Measurements from ENCODE around the gene ERC2.

The ERC2 gene

GRCh38 chr3:55615039-55615693 is 853.1 kb downstream of the ERC2 start:
- TF ChIP-seq CSDC2 (CRISPR knock-in tag; IDR thresholded peaks at IDR 0.05), result no peak
- no peak for TF ChIP-seq ZNF565 (CRISPR knock-in tag; conservative IDR thresholded peaks at IDR 0.05; ENCODE audit: low read depth)
- ATAC-seq, result no peak

DNA sequence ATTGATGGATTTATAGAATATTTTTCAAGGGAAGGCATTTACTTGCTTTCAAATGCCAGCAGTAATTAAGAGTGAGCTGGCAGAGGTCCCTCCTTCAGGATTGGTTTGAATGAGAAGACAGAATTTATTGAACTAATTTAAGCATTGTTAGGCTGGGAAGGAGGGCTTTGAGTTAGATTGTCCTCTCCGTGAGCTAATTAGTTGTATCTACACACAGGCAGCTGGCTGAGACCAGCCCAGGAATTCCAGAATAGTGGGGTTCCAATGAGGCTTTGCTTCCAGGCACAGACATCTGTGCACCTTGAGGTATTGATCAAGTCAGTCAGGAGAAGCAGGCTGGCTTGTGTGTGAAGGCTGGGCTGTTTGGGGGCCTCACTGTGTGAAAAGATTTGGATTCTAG is 857.1 kb downstream of the ERC2 start:
- no peak for TF ChIP-seq SNAI2 (CRISPR knock-in tag; IDR thresholded peaks at IDR 0.05)
- no peak for TF ChIP-seq ZNF8 (CRISPR knock-in tag; IDR thresholded peaks at IDR 0.05)
- no peak for TF ChIP-seq ZNF565 (CRISPR knock-in tag; conservative IDR thresholded peaks at IDR 0.05; ENCODE audit: low read depth)
- no peak for TF ChIP-seq ZFP3 (CRISPR knock-in tag; IDR thresholded peaks at IDR 0.05)
- TF ChIP-seq, protein P1, sequence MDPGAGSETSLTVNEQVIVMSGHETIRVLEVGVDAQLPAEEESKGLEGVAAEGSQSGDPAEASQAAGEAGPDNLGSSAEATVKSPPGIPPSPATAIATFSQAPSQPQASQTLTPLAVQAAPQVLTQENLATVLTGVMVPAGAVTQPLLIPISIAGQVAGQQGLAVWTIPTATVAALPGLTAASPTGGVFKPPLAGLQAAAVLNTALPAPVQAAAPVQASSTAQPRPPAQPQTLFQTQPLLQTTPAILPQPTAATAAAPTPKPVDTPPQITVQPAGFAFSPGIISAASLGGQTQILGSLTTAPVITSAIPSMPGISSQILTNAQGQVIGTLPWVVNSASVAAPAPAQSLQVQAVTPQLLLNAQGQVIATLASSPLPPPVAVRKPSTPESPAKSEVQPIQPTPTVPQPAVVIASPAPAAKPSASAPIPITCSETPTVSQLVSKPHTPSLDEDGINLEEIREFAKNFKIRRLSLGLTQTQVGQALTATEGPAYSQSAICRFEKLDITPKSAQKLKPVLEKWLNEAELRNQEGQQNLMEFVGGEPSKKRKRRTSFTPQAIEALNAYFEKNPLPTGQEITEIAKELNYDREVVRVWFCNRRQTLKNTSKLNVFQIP (CRISPR knock-in tag; IDR thresholded peaks at IDR 0.05; ENCODE audit: borderline replicate concordance, low read depth), result no peak
- no peak for TF ChIP-seq CSDC2 (CRISPR knock-in tag; IDR thresholded peaks at IDR 0.05)
- no peak for TF ChIP-seq ZNF70 (CRISPR knock-in tag; IDR thresholded peaks at IDR 0.05)
- TF ChIP-seq CSRNP3 (CRISPR knock-in tag; IDR thresholded peaks at IDR 0.05), result no peak
- no peak for ATAC-seq

GRCh38 chr3:55609230-55609827 is 858.9 kb downstream of the ERC2 start:
- TF ChIP-seq SNAI2 (CRISPR knock-in tag; IDR thresholded peaks at IDR 0.05) (no peak), BACH2 (CRISPR knock-in tag; IDR thresholded peaks at IDR 0.05; ENCODE audit: borderline replicate concordance) (no peak), ARNTL (CRISPR knock-in tag; IDR thresholded peaks at IDR 0.05; ENCODE audit: borderline replicate concordance, low read depth) (no peak), TCF4 (CRISPR knock-in tag; IDR thresholded peaks at IDR 0.05; ENCODE audit: borderline replicate concordance) (no peak), PPARA (CRISPR knock-in tag; IDR thresholded peaks at IDR 0.05; ENCODE audit: borderline replicate concordance) (no peak), OSR1 (CRISPR knock-in tag; IDR thresholded peaks at IDR 0.05) (no peak), CSRNP3 (CRISPR knock-in tag; IDR thresholded peaks at IDR 0.05) (no peak), RARB (CRISPR knock-in tag; IDR thresholded peaks at IDR 0.05) (no peak), ZNF565 (CRISPR knock-in tag; conservative IDR thresholded peaks at IDR 0.05; ENCODE audit: low read depth) (no peak), PATZ1 (CRISPR knock-in tag; IDR thresholded peaks at IDR 0.05; ENCODE audit: borderline replicate concordance) (no peak), ZFP30 (CRISPR knock-in tag; IDR thresholded peaks at IDR 0.05) (no peak)
- TF ChIP-seq, protein P2, sequence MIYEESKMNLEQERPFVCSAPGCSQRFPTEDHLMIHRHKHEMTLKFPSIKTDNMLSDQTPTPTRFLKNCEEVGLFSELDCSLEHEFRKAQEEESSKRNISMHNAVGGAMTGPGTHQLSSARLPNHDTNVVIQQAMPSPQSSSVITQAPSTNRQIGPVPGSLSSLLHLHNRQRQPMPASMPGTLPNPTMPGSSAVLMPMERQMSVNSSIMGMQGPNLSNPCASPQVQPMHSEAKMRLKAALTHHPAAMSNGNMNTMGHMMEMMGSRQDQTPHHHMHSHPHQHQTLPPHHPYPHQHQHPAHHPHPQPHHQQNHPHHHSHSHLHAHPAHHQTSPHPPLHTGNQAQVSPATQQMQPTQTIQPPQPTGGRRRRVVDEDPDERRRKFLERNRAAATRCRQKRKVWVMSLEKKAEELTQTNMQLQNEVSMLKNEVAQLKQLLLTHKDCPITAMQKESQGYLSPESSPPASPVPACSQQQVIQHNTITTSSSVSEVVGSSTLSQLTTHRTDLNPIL (CRISPR knock-in tag; IDR thresholded peaks at IDR 0.05; ENCODE audit: low read depth), result no peak
- ATAC-seq, result no peak

DNA sequence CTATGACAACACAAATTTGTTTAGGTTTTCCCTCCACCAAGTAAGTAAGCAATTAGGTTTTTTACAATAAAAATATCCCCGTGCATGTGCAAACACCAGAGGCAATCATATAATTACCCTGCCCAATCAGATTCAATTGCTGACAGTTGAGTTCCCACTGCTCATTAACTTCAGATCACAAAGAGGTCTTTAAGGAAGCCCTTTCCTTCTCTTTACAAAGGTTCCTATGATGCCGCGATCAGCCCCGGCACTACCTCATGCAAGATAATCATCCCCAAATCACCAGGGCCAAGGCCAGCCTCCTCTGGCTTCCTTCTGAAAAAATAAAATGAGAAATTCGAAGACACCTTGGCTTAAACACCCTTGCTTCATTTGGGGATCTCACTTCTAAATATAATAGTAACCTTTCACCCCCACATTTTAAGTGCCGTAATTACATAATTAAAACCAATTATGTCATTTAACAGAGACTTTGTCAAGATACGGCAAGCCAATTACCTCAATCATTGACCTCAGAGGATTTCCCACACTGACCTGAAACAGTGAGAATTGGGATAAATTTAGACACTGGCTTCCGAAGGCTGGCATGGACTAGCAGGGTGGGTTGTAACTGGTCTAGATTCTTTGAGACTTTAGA is 859.8 kb downstream of the ERC2 start:
- TF ChIP-seq ZNF70 (CRISPR knock-in tag; IDR thresholded peaks at IDR 0.05), result no peak
- ATAC-seq, result no peak

Data from SK-N-SH treated with all-trans-retinoic acid at 6 μM for 48 hours (cell line).